Neural progenitor cell (in vitro differentiated cells): ENCODE measurements around the gene PUM2. TPM values are rescaled to one million over a fixed set of nuclear protein-coding genes. Genes with fewer than 3 reads are reported as not detected.

Experiments
- DNase-seq: peaks from one replicate; pipeline ENCODE4 v3.0.0-alpha.2; 2016; ENCODE audit warnings: low spot score
- H2AFZ ChIP-seq: fragments of 200-600 bp; sonication (generic); replicated peaks from 2 replicates; pipeline ENCODE4 v1.6.1; 2016; ENCODE audit warnings: antibody characterized with exemption
- H3F3A ChIP-seq: fragments of 200-600 bp; sonication (generic); 2 replicates; pipeline ENCODE4 v1.6.1; 2016; ENCODE audit warnings: antibody characterized with exemption, low read depth
- H3K27ac ChIP-seq: fragments of 200-600 bp; sonication (generic); 2 replicates; pipeline ENCODE4 v1.5.1; 2016; ENCODE audit warnings: mild to moderate bottlenecking
- H3K27me3 ChIP-seq: fragments of 200-600 bp; sonication (generic); 2 replicates; pipeline ENCODE4 v1.6.1; 2016; ENCODE audit warnings: mild to moderate bottlenecking, moderate library complexity
- H3K36me3 ChIP-seq: fragments of 200-600 bp; sonication (generic); 2 replicates; pipeline ENCODE4 v1.5.1; 2016
- H3K4me1 ChIP-seq: fragments of 200-600 bp; sonication (generic); 2 replicates; pipeline ENCODE4 v1.6.1; 2016; ENCODE audit warnings: mixed run types
- H3K4me2 ChIP-seq: fragments of 200-600 bp; sonication (generic); 2 replicates; pipeline ENCODE4 v1.6.1; 2016
- H3K4me3 ChIP-seq: fragments of 200-600 bp; sonication (generic); 2 replicates; pipeline ENCODE4 v1.5.1; 2016
- H3K79me2 ChIP-seq: fragments of 200-600 bp; sonication (generic); 2 replicates; pipeline ENCODE4 v1.6.1; 2016; ENCODE audit warnings: low read depth
- H3K9ac ChIP-seq: fragments of 200-600 bp; sonication (generic); 2 replicates; pipeline ENCODE4 v1.6.1; 2016
- H3K9me3 ChIP-seq: fragments of 200-600 bp; sonication (generic); 2 replicates; pipeline ENCODE4 v1.5.1; 2016; ENCODE audit warnings: low read depth
- H4K20me1 ChIP-seq: fragments of 200-600 bp; sonication (generic); 2 replicates; pipeline ENCODE4 v1.6.1; 2016; ENCODE audit warnings: low read depth
- H3K27ac Mint-ChIP-seq: 3 replicates; pipeline ENCODE4 v1.8.0; 2021; ENCODE audit warnings: mixed read lengths
- H3K27me3 Mint-ChIP-seq: 2 replicates; pipeline ENCODE4 v1.8.0; 2022; ENCODE audit warnings: low read depth, mild to moderate bottlenecking, inconsistent platforms, moderate library complexity, mixed read lengths; ENCODE audit not compliant: insufficient read depth
- H3K36me3 Mint-ChIP-seq: 3 replicates; pipeline ENCODE4 v1.8.0; 2021; ENCODE audit warnings: mixed read lengths
- H3K4me1 Mint-ChIP-seq: 3 replicates; pipeline ENCODE4 v1.8.0; 2021; ENCODE audit warnings: mixed read lengths
- H3K4me3 Mint-ChIP-seq: 3 replicates; pipeline ENCODE4 v1.8.0; 2021; ENCODE audit warnings: mild to moderate bottlenecking, moderate library complexity, mixed read lengths
- H3K9me3 Mint-ChIP-seq: 3 replicates; pipeline ENCODE4 v1.8.0; 2020; ENCODE audit warnings: mixed read lengths
- CTCF ChIP-seq: fragments of 200-600 bp; sonication (generic); IDR thresholded peaks from 2 replicates; pipeline ENCODE4 v1.5.1; 2017; ENCODE audit warnings: antibody characterized with exemption, mild to moderate bottlenecking
- EZH2 ChIP-seq: fragments of 200-600 bp; sonication (generic); IDR thresholded peaks from 2 replicates; pipeline ENCODE4 v1.6.1; 2017; ENCODE audit warnings: antibody characterized with exemption, mild to moderate bottlenecking, moderate library complexity
- EZH2phosphoT487 ChIP-seq: fragments of 200-600 bp; sonication (generic); IDR thresholded peaks from 2 replicates; pipeline ENCODE4 v1.6.1; 2017; ENCODE audit warnings: antibody characterized with exemption
- total RNA-seq: library from RNA; depleted of rRNA; stranded (reverse); fragments of >200 nt; gene quantifications from 2 replicates; pipeline ENCODE4 v1.2.3, GENCODE V29; 2015; ENCODE audit warnings: low replicate concordance

PUM2 gene
- total RNA-seq, 1 donor from 2014 or later: 88.4 TPM

- Histone ChIP-seq H2AFZ (no peak overlapping the region), H3F3A (peaks cover 3% of the 10 kb centered on the region), H3K9me3 (no peaks in the 10 kb centered on the region), H3K27ac (no peak overlapping the region), H4K20me1 (peaks cover 100% of the 10 kb centered on the region), H3K4me2 (no peak overlapping the region), H3K4me3 (no peak overlapping the region), H3K36me3 (no peaks in the 10 kb centered on the region), H3K9ac (no peak overlapping the region), H3K4me1 (peaks cover 20% of the 10 kb centered on the region), H3K79me2 (peaks cover 92% of the 10 kb centered on the region), H3K27me3 (no peaks in the 10 kb centered on the region)
- DNase-seq: no peak
- no peak for TF ChIP-seq EZH2phosphoT487
- no peaks in the 10 kb centered on the region for H3K9me3 Mint-ChIP-seq
- H3K27me3 Mint-ChIP-seq: peaks cover 8% of the 10 kb centered on the region
- H3K4me3 Mint-ChIP-seq: no peak overlapping the region
- H3K36me3 Mint-ChIP-seq: no peaks in the 10 kb centered on the region
- no peak overlapping the region for H3K27ac Mint-ChIP-seq
- H3K4me1 Mint-ChIP-seq: peaks cover 30% of the 10 kb centered on the region
These were observed 137.7 kb downstream of the PUM2 start for GRCh38 chr2:20212871-20213503.

- Mint-ChIP-seq H3K9me3 (no peaks in the 10 kb centered on the region), H3K4me1 (peaks cover 34% of the 10 kb centered on the region), H3K4me3 (no peak overlapping the region), H3K27ac (no peak overlapping the region), H3K27me3 (peaks cover 8% of the 10 kb centered on the region), H3K36me3 (no peaks in the 10 kb centered on the region)
- H3K27me3 ChIP-seq: no peaks in the 10 kb centered on the region
- H3K4me1 ChIP-seq: peaks cover 20% of the 10 kb centered on the region
- H3K4me2 ChIP-seq: no peak overlapping the region
- no peak for TF ChIP-seq EZH2
- TF ChIP-seq EZH2phosphoT487: no peak
- no peak for TF ChIP-seq CTCF
- no peak for DNase-seq
- no peak overlapping the region for H3K4me3 ChIP-seq
- no peak overlapping the region for H3K27ac ChIP-seq
- H3K9me3 ChIP-seq: no peaks in the 10 kb centered on the region
- H3K79me2 ChIP-seq: peaks cover 91% of the 10 kb centered on the region
- peaks cover 3% of the 10 kb centered on the region for H3F3A ChIP-seq
- H4K20me1 ChIP-seq: peaks cover 100% of the 10 kb centered on the region
- H2AFZ ChIP-seq: no peak overlapping the region
- no peaks in the 10 kb centered on the region for H3K36me3 ChIP-seq
- H3K9ac ChIP-seq: no peak overlapping the region
These were observed 138.2 kb downstream of the PUM2 start for GRCh38 chr2:20212459-20212870.

DNA sequence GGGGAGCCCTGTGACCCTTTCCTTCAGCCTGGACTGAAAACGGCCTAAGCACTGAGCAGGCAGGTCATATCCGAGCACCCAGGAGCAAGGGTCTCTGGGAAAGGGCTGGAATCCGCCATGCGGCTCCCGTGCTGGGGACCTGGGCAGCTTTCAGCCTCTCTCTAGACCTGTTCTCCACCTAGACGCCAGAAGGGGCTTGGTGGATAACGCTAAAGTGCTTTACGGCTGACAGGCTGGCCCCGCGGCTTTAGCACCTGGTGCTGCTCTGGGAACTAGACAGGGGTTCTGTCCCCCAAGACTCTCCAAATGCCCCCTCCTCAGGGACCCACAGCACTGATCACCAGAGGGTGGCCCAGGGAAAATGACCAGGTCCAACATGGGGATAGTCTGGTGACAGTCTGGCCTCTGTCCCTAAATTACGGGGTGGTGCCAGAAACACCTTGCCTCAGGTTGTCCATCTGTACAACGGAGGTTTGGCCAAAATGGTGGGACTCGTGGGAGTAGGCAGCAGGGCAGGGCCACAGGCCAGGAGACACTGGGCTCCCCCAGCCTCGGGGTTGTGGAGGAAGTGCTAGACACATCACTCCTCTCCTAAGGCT is 138.7 kb downstream of the PUM2 start:
- Histone ChIP-seq H3K79me2 (peaks cover 90% of the 10 kb centered on the region), H3K4me3 (no peak overlapping the region), H3K4me1 (peaks cover 20% of the 10 kb centered on the region), H3K9me3 (no peaks in the 10 kb centered on the region), H3K27ac (no peak overlapping the region), H4K20me1 (peaks cover 100% of the 10 kb centered on the region), H3K4me2 (no peak overlapping the region), H3K9ac (no peak overlapping the region), H3F3A (peaks cover 3% of the 10 kb centered on the region), H2AFZ (no peak overlapping the region), H3K36me3 (no peaks in the 10 kb centered on the region), H3K27me3 (no peaks in the 10 kb centered on the region)
- TF ChIP-seq CTCF (no peak), EZH2phosphoT487 (no peak), EZH2 (no peak)
- Mint-ChIP-seq H3K4me3 (no peak overlapping the region), H3K27ac (no peak overlapping the region), H3K27me3 (peaks cover 8% of the 10 kb centered on the region), H3K4me1 (peaks cover 34% of the 10 kb centered on the region), H3K9me3 (no peaks in the 10 kb centered on the region), H3K36me3 (no peaks in the 10 kb centered on the region)
- no peak for DNase-seq

GRCh38 chr2:20211420-20211819 is 139.2 kb downstream of the PUM2 start:
- no peaks in the 10 kb centered on the region for H3K27me3 ChIP-seq
- peaks cover 20% of the 10 kb centered on the region for H3K4me1 ChIP-seq
- H3K79me2 ChIP-seq: peaks cover 87% of the 10 kb centered on the region
- TF ChIP-seq CTCF (no peak), EZH2phosphoT487 (no peak), EZH2 (no peak)
- H3K9me3 ChIP-seq: no peaks in the 10 kb centered on the region
- H3F3A ChIP-seq: peaks cover 3% of the 10 kb centered on the region
- no peak overlapping the region for H3K4me3 ChIP-seq
- Mint-ChIP-seq H3K27ac (no peak overlapping the region), H3K4me1 (peaks cover 34% of the 10 kb centered on the region), H3K27me3 (peaks cover 8% of the 10 kb centered on the region), H3K9me3 (no peaks in the 10 kb centered on the region), H3K4me3 (no peak overlapping the region), H3K36me3 (no peaks in the 10 kb centered on the region)
- H3K36me3 ChIP-seq: no peaks in the 10 kb centered on the region
- DNase-seq: no peak
- H3K27ac ChIP-seq: no peak overlapping the region
- H3K9ac ChIP-seq: no peak overlapping the region
- H3K4me2 ChIP-seq: no peak overlapping the region
- peaks cover 100% of the 10 kb centered on the region for H4K20me1 ChIP-seq
- H2AFZ ChIP-seq: no peak overlapping the region
